K562 (cell line): ENCODE measurements around the gene U2AF1L4. TPM values are rescaled to one million over a fixed set of nuclear protein-coding genes. Genes with fewer than 3 reads are reported as not detected.
A peak's percentile ranks its signal among the peaks of the same experiment; 100 is the strongest.

Experiments used
- CREB1 ChIP-seq, 2 experiments: sonication (generic) in 1 of 2; formaldehyde crosslinking in 1 of 2; IDR thresholded peaks; 2 replicates each; pipeline versions ENCODE4 v1.6.1 to v1.8.0; 2012 to 2022; ENCODE audit warnings: inconsistent platforms in 1 of 2, mild to moderate bottlenecking in 1 of 2, missing genetic modification reagents in 1 of 2, moderate library complexity in 1 of 2
- FOSL1 ChIP-seq: fragments of 200-800 bp; sonication (Bioruptor generic); conservative IDR thresholded peaks from 2 replicates; pipeline ENCODE4 v1.6.1; 2016; ENCODE audit warnings: missing genetic modification characterization, missing compliant biosample characterization
- GABPA ChIP-seq: fragments of 200-800 bp; sonication (Bioruptor generic); conservative IDR thresholded peaks from 2 replicates; pipeline ENCODE4 v1.6.1; 2016; ENCODE audit warnings: low read depth, missing genetic modification characterization, missing compliant biosample characterization
- MCM3 ChIP-seq: fragments of 450-650 bp; IDR thresholded peaks from 2 replicates; pipeline ENCODE4 v1.6.1; 2016
- MEF2A ChIP-seq: IDR thresholded peaks from 2 replicates; pipeline ENCODE4 v1.6.1; 2011; ENCODE audit warnings: low read depth, mild to moderate bottlenecking, low read length, moderate library complexity; ENCODE audit not compliant: control insufficient read depth
- NCOA4 ChIP-seq: fragments of 450-650 bp; IDR thresholded peaks from 2 replicates; pipeline ENCODE4 v1.6.1; 2018; ENCODE audit warnings: mild to moderate bottlenecking; ENCODE audit not compliant: partially characterized antibody
- NEUROD1 ChIP-seq: fragments of 150-350 bp; IDR thresholded peaks from 2 replicates; pipeline ENCODE4 v1.6.1; 2014; ENCODE audit warnings: borderline replicate concordance, low read length, low read depth; ENCODE audit not compliant: partially characterized antibody
- POLR2G ChIP-seq: fragments of 200-400 bp; formaldehyde crosslinking; IDR thresholded peaks from 2 replicates; pipeline ENCODE4 v1.6.1; 2017; ENCODE audit warnings: low read depth, mild to moderate bottlenecking, antibody characterized with exemption, low read length, moderate library complexity
- RBM25 ChIP-seq: fragments of 200-400 bp; formaldehyde crosslinking; IDR thresholded peaks from 2 replicates; pipeline ENCODE4 v1.6.1; 2018; ENCODE audit warnings: low read length, low read depth, moderate library complexity; ENCODE audit not compliant: severe bottlenecking
- SAFB ChIP-seq: fragments of 200-400 bp; formaldehyde crosslinking; IDR thresholded peaks from 2 replicates; pipeline ENCODE4 v1.6.1; 2017; ENCODE audit warnings: low read depth, low read length, borderline replicate concordance
- SLC30A9 ChIP-seq: fragments of 250-450 bp; sonication (Bioruptor Pico); IDR thresholded peaks from 2 replicates; pipeline ENCODE4 v1.8.0; 2022; ENCODE audit warnings: mild to moderate bottlenecking, moderate library complexity
- SP1 ChIP-seq: sonication (generic); formaldehyde crosslinking; IDR thresholded peaks from 2 replicates; pipeline ENCODE4 v1.8.1; 2022; ENCODE audit warnings: mild to moderate bottlenecking, missing genetic modification reagents
- STAT6 ChIP-seq: sonication (generic); formaldehyde crosslinking; IDR thresholded peaks from 2 replicates; pipeline ENCODE4 v1.8.1; 2023; ENCODE audit warnings: mild to moderate bottlenecking, missing genetic modification reagents
- TARDBP ChIP-seq: fragments of 450-650 bp; IDR thresholded peaks from 2 replicates; pipeline ENCODE4 v1.6.1; 2016
- ZBTB7A ChIP-seq: IDR thresholded peaks from 2 replicates; pipeline ENCODE4 v1.6.1; 2011; ENCODE audit warnings: low read depth, mild to moderate bottlenecking, low read length, moderate library complexity, borderline replicate concordance; ENCODE audit not compliant: control insufficient read depth
- ZNF175 ChIP-seq: fragments of 200-800 bp; sonication (Bioruptor generic); IDR thresholded peaks from 2 replicates; pipeline ENCODE4 v1.6.1; 2016; ENCODE audit warnings: low read depth, mild to moderate bottlenecking, missing genetic modification characterization, missing compliant biosample characterization
- ZNF431 ChIP-seq: sonication (generic); formaldehyde crosslinking; IDR thresholded peaks from 2 replicates; pipeline ENCODE4 v1.8.0; 2022; ENCODE audit warnings: mild to moderate bottlenecking, missing genetic modification reagents
- ZNF668 ChIP-seq: fragments of 250-450 bp; sonication (Bioruptor Pico); IDR thresholded peaks from 2 replicates; pipeline ENCODE4 v1.8.0; 2022; ENCODE audit warnings: mild to moderate bottlenecking, inconsistent platforms
- polyA plus RNA-seq, 8 experiments: library from polyadenylated mRNA; depleted of rRNA in 4 of 8; stranded (reverse) in 5 of 8; unstranded in 3 of 8; fragments of >200 nt; fragmentation: Nextera tagmentation in 2 of 8; fragmentation: Illumina TruSeq in 1 of 8; extraction: Ambion mirVana in 2 of 8; extraction: Trizol in 1 of 8; gene quantifications; 2 replicates each; pipeline versions ENCODE4 v1.2.1 to v1.2.3, GENCODE V29; 2011 to 2014; ENCODE audit warnings: inconsistent platforms in 1 of 8, missing spikeins in 1 of 8
- total RNA-seq, 7 experiments: library from RNA; depleted of rRNA in 6 of 7; stranded (reverse); fragments of >200 nt in 6 of 7; fragmentation: Illumina TruSeq in 2 of 7; extraction: Trizol in 2 of 7; gene quantifications; 2 replicates each; pipeline versions ENCODE4 v1.2.1 to v1.2.3, GENCODE V29; 2011 to 2021; ENCODE audit warnings: low replicate concordance in 1 of 7
- TF ChIP-seq, protein P1 (sequence below), 2 experiments: IDR thresholded peaks in 1 of 2; conservative IDR thresholded peaks in 1 of 2; 2 replicates each; pipeline ENCODE4 v1.6.1; 2016; ENCODE audit warnings: low read depth in 2 of 2, mild to moderate bottlenecking in 1 of 2, missing compliant biosample characterization in 1 of 2, missing genetic modification characterization in 1 of 2, moderate library complexity in 1 of 2

U2AF1L4 gene
- total and polyA plus RNA-seq, 9 of the 15 experiments (the other 6 are each of a cell fraction or from before 2014, with no cell fraction given): 8.4 to 19.5 (median 12.6) TPM

DNA sequence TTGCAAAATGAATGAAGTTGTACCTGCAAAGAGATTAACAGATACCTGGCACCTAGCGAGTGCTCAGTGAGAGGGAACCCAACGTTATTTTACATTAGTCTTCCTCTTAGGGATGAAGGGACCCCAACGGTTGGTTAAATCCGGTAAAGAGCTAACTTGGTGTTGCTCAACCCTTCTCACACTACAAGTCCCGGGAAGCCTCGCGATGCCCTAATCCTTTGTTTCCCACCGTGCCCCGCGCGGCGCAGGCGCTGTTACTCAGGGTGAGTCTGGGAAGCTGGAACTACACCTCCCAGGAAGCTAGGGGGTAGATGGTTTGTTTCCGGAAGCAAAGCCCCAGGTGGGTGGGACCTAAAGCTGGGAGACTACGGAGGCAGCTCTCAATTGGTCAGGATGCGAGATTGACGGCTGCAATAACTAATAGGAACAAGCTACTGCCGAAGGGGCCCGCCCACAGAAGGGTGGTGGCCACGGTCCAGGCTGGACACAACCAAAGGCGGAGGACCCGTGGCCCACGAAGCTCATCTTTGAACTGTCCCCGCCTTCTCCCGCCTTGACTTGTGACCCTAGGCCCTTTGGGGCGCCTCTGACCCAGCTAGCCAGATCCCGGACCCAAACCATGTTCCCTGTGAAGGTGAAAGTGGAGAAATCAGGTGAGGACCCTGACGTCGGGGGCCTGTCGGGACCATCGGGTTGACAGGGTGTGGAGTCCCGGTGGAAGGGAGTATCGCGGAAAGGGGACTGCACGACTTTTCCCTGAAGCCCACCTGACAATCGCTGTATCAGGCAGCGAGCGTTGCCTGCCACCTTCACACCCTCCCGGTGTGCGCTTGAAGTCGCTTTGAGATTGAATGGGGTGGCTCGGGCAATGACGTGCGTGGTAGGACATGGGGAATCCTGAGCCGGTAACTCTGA lies 3.1 kb upstream of the U2AF1L4 start, which contains the start of gene LIN37 (continued):
- TF ChIP-seq ZNF668 (no peak), SLC30A9 (CRISPR knock-in tag) (no peak), STAT6 (CRISPR knock-in tag) (no peak), ZNF175 (CRISPR knock-in tag) (no peak), RBM25 (peak; percentile 90), SAFB (no peak), MEF2A (no peak), SP1 (CRISPR knock-in tag) (peak; percentile 93), POLR2G (peak; percentile 88), GABPA (tag) (peak; percentile 96), FOSL1 (tag) (no peak), ZBTB7A (peak; percentile 49; the same call in 1 of the 2 replicates), CREB1 (IDR thresholded peaks at IDR 0.05) (peak; percentile 68), CREB1 (CRISPR knock-in tag; IDR thresholded peaks at IDR 0.05) (peak; percentile 83), TARDBP (no peak), MCM3 (no peak), NEUROD1 (peak; percentile 80), ZNF431 (CRISPR knock-in tag) (no peak), NCOA4 (no peak)
- TF ChIP-seq, protein P1, sequence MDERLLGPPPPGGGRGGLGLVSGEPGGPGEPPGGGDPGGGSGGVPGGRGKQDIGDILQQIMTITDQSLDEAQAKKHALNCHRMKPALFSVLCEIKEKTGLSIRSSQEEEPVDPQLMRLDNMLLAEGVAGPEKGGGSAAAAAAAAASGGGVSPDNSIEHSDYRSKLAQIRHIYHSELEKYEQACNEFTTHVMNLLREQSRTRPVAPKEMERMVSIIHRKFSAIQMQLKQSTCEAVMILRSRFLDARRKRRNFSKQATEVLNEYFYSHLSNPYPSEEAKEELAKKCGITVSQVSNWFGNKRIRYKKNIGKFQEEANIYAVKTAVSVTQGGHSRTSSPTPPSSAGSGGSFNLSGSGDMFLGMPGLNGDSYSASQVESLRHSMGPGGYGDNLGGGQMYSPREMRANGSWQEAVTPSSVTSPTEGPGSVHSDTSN (CRISPR knock-in tag; IDR thresholded peaks at IDR 0.05; ENCODE audit: low read depth): peak; percentile 91
- TF ChIP-seq, protein P1 (tag; conservative IDR thresholded peaks at IDR 0.05; ENCODE audit: low read depth): peak; percentile 99
